ENCODE results near the gene FLVCR1.
"Not testable (repeated sequence)": the region's sequence is repeated elsewhere in the genome, so short reads cannot be mapped to it uniquely, and the experiment has no call there.

Gene FLVCR1

DNA sequence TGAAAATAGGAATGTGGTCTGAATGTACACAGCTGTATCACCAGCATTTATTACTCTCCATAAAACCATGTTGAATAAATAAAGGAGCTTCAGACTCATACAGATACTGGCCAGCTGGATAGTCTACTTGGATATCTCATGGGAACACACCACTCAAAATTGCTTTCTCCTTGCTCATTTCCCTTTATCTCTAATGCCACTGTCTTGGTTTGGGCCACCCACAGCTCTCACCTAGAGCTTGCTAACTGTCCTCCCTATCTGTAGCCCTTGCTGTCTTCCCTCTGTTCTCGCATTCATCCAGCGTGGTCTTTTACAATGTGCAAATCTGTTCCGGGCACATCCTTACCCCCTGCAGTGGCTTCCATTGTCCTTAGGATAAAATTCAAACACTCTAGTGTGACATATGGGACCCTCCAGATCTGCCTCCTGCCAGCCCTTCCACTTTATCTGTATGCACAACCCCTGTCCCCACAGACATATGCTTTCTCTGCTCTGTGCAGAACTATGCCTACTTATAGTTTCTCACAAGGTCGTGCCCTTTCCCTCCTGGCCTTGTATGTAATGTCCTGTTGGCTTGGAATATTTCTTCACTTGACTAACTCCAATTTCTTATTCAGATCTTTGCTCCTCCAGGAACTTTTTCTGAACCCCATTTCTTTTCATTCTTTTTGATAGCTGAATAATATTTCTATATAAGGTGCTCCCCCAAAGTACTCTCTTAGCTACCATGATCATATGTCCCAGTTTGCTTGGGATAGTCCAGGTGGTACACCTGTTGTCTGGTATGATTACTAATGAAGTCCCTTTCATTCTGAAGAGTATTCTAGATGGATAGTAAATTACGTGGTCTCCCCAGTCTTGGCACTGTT lies 2.9 kb downstream of the FLVCR1 start:
- no peak for DNase-seq

- DNase-seq, result no peak
Observed at GRCh38 chr1:212862111-212862690, 4.1 kb downstream of the FLVCR1 start.

DNA sequence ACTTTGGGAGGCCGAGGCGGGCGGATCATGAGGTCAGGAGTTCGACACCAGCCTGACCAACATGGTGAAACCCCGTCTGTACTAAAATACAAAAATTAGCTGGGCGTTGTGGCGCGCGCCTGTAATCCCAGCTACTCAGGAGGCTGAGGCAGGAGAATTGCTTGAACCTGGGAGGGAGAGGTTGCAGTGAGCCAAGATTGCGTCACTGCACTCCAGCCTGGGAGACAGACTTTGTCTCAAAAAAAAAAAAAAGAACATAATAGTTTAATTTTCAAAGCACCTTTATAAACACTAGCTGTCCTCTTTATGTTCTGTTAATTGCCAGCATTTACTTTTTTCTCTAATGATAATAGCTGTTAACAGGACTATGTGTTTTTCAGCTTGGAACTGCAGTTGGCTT lies 5.3 kb downstream of the FLVCR1 start:
- DNase-seq, result not testable (repeated sequence)

DNA sequence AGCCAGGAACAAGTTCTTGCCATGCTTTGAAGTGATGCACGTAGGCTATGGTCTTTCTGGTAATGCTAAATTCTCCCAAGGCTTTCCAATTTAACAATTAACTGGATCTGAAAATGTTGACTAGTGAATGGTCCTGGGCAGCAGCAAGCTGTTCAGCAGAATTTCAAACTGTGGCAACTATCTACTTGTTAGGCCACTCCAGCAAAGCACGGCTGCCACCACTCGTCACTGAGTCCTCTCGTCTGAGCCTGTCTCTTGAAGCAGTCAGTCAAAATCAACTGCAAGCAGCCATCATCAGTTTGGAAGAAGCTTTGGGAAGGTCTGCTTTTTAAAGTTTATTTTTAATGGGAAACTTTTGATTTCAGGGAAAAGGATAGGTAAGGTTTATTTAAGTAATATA lies 6.1 kb downstream of the FLVCR1 start:
- no peak for DNase-seq

GRCh38 chr1:212867192-212867591 lies 9.1 kb downstream of the FLVCR1 start:
- DNase-seq, result no peak

DNA sequence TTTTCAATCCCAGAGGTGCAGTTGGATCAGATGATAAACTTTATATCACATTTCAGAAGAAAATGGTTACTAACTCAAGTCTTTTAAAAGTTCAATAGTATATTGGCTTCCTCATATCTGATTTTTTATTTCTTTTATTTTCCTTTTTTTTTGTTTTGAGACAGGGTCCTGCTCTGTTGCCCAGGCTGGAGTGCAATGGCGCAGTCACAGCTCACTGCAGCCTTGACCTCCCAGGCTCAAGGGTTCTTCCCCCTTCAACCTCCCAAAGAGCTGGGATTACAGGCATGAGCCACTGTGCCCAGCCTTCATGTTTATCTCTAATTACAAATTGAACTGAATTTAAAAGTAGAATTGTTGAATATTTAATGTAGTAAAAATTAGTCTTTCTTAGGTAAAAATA lies 13.9 kb downstream of the FLVCR1 start:
- no peak for DNase-seq

DNA sequence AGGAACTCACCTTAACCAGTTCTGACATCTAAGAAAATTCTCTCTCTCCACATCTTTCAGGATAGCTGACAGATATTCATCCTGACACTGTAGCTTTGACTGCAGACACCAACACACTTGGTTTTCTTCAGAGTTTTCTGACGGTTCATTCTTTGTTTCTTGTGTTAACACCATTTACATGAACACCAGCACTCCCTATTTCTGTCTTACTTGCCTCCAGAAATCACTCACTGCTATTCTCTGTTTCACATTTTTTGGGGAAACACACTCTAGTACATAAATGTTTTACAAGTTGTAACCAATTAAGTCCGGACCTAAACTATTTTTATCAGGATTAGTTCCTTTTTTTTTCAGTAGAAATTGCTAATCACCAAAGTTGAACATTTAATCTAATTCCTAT lies 15.4 kb downstream of the FLVCR1 start:
- DNase-seq, result no peak

GRCh38 chr1:212878418-212878817 lies 20.3 kb downstream of the FLVCR1 start:
- no peak for DNase-seq

DNA sequence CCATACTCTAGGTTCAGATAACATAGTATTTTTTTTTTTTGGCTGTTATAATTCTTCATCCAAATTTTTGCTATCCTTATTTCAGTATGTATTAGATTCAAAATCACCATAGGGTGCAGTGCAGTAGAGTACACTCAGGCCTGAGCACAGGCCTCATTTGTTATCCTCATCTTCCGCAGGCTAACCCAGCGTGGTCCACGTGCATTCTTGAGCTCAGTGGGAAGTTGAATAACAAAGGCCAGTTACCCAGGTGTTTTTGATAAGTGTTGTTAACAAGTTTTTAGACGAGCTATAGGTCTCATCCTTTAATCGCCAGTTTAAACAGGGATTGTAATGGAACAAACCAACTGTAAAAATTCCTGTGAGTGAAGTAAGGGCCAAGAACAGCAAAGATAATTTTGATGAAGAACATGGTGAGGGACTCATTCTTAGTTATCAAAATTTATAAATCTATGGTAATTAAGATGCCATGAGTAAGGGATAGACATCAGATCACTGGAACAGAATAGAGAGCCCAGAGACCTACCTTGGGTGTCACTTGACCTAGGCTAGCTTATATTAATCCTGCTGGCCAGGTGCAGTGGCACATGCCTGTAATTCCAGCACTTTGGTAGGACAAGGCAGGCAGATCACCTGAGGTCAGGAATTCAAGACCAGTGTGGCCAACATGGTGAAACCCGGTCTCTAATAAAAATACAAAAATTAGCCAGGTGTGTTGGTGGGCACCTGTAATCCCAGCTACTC lies 22.0 kb downstream of the FLVCR1 start:
- DNase-seq, result no peak

GRCh38 chr1:212884592-212884991 lies 26.5 kb downstream of the FLVCR1 start:
- DNase-seq, result no peak

DNA sequence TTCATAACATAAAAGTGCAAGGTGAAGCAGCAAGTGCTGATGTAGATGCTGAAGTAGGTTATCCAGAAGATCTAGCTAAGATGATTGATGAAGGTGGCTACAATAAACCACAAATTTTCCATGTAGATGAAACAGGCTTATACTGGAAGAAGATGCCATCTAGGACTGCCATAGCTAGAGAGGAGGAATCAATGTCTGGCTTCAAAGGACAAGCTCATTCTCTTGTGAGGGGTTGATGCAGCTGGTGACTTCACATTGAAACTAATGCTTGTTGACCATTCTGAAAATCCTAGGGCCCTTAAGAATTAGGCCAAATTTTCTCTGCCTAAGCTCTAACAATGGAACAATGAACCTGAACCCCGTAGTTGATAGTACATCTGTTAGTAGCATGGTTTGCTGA lies 34.0 kb downstream of the FLVCR1 start:
- DNase-seq, result no peak

- no peak for DNase-seq
Observed at GRCh38 chr1:212899845-212900244, 41.8 kb downstream of the FLVCR1 start.

DNA sequence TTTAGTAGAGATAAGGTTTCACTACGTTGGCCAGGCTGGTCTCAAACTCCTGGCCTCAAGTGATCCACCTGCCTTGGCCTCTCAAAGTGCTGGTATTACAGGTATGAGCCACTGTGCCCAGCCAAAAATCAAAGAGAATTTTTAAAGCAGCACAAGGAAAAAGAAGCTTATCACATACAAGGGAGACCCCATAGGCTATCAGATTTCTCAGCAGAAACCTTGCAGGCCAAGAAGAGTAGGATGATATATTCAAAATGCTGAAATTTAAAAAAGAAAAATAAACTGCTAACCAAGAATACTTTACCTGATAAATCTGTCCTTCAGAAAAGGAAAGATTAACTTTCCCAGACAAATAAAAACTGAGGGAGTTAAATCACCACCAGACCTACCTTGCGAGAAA lies 43.2 kb downstream of the FLVCR1 start:
- DNase-seq, result no peak

- DNase-seq, result no peak
Observed at GRCh38 chr1:212902054-212902453, 44.0 kb downstream of the FLVCR1 start.

- no peak for DNase-seq
Observed at GRCh38 chr1:212903664-212904063, 45.6 kb downstream of the FLVCR1 start.

GRCh38 chr1:212908071-212908470 lies 50.0 kb downstream of the FLVCR1 start:
- DNase-seq, result not testable (repeated sequence)

DNA sequence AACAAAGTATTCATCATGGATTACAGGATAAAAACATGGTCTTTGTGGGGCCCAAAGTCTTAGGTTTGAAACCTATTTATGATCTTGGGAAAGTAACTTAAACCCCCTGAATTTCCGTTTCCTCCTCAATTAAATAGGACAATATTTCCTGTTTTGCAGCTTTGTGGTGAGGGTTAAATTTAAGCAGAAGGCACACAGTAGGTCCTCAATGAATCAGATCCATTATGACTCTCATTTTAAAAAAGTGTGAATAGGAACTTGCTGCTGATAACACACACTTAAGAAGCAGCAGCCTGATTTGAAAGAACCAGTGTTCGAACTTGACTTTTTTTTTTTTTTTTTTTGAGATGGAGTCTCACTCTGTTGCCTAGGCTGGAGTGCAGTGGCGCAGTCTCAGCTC lies 50.9 kb downstream of the FLVCR1 start:
- DNase-seq, result no peak

DNA sequence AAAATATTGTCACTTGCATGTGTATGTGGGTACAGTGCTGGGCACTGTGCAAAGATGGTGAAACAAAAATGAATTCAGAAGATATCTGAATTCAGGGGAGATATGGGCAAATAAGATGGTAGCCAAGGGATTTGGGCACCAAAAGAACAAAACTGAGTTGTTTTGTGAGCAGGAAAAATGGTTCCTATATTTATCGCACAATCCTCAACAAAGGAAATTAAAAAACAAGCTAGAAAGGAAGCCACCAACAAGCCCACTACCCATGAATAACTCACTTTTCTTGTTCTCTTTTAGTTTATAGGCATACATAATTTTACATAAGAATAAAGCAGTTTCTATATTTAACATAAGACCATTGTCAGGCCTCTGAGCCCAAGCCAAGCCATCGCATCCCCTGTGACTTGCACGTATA lies 51.6 kb downstream of the FLVCR1 start:
- DNase-seq, result no peak

- DNase-seq, result not testable (repeated sequence)
Observed at GRCh38 chr1:212910213-212910612, 52.1 kb downstream of the FLVCR1 start.

DNA sequence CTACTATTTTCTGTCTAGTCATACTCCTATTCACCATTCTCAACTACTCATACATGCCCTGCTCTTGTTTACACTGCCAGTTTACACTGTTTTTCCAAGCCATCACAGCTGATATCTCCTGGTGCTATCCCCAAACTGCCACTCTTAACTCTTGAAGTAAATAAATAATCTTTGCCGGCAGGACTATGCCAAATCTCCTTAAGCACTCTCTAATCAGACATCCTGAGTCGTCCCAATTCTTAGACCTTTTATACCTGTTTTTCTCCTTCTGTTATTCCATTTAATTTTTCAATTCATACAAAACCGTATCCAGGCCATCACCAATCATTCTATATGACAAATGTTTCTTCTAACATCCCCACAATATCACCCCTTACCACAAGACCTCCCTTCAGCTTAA lies 55.6 kb downstream of the FLVCR1 start:
- not testable (repeated sequence) for DNase-seq

- not testable (repeated sequence) for DNase-seq
Observed at GRCh38 chr1:212914110-212914509, 56.0 kb downstream of the FLVCR1 start.

DNA sequence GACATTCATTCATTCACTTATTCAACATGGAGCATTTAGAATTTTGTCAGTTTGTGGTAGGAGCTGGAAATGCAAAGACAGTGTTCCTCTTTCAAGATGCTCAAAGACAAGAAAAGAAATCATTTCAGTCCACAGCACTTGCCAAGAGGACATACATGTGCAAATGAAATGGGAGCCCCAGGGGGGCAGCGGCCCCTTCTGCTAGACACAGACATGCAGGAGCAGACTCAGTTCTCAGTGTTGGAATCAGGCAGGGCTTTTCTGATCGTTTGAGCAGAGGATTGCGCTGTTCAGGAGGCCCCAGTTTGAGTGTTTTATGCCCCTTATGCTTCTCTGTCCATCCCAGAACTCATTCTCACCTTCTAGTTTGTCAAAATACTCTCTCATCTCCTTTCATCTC lies 56.7 kb downstream of the FLVCR1 start:
- DNase-seq, result no peak

DNA sequence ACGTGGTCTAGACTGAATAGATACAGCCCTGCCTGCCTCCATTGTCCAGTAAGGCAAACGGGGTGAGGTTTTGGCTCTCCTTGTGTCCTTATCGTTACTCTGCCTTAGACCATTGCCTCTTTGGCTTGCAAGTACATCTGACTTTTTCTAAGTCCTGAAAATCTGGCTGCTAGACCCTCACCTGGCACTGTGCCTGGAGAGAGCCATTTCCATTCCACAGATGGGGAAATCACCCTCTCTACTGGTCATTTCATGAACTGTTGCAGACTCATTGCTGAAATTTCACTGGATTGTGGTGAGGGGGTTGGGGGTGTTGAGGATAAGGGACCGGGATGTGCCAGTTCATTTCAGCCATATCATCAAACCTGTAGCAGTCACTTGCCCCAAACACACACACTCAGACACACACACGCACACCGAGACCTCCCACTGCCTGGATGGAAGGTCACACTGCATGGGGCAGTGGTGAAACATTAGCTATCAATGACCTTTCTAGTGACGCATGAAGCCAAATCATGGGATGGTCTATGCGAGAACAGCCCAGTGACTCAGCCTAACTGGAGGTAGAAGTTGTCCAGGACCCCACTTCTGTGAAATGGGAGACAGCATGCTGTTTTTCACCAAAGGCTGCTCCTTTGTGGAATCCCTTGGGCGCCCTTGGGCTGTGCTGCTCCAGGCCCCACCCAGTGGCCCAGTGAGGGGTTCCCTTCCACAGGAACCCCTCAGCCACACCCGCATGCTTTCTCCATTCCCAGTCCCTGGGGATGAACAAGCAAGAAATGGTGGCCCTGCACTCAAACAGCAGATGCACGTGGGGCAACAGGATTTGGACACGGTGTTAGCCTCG lies 57.4 kb downstream of the FLVCR1 start:
- DNase-seq, result no peak

Data from SW 1271 (cell line).